Neural progenitor cell (in vitro differentiated cells): Measurements from ENCODE around the gene KLHDC8A.

Experiments used
- CTCF ChIP-seq: fragments of 200-600 bp; sonication (generic); IDR thresholded peaks from 2 replicates; pipeline ENCODE4 v1.5.1; 2017; ENCODE audit warnings: antibody characterized with exemption, mild to moderate bottlenecking
- EZH2phosphoT487 ChIP-seq: fragments of 200-600 bp; sonication (generic); IDR thresholded peaks from 2 replicates; pipeline ENCODE4 v1.6.1; 2017; ENCODE audit warnings: antibody characterized with exemption

GRCh38 chr1:205287076-205287475, 69.6 kb downstream of the KLHDC8A start:
- no peak for TF ChIP-seq CTCF
- no peak for TF ChIP-seq EZH2phosphoT487
